GM19099 (cell line): Measurements from ENCODE around the gene PHOX2B.

ENCODE experiments used
- POLR2A ChIP-seq: IDR thresholded peaks from 3 replicates; pipeline ENCODE4 v1.6.1; 2011; ENCODE audit warnings: low read depth; ENCODE audit not compliant: insufficient read length; ENCODE audit errors: extremely low read depth

PHOX2B gene

GRCh38 chr4:41696131-41696530 is 52.4 kb downstream of the PHOX2B start:
- no peak for TF ChIP-seq POLR2A
